GM21576 (cell line): ENCODE measurements around the gene KLHL26.
"Not testable (repeated sequence)": the region's sequence is repeated elsewhere in the genome, so short reads cannot be mapped to it uniquely, and the experiment has no call there.

ENCODE experiments used
- ATAC-seq: cut with Tn5 transposase; IDR thresholded peaks from one replicate; pipeline ENCODE4 v1.9.1; 2021; ENCODE audit warnings: mild to moderate bottlenecking, moderate library complexity; ENCODE audit not compliant: unreplicated experiment

Gene KLHL26

DNA sequence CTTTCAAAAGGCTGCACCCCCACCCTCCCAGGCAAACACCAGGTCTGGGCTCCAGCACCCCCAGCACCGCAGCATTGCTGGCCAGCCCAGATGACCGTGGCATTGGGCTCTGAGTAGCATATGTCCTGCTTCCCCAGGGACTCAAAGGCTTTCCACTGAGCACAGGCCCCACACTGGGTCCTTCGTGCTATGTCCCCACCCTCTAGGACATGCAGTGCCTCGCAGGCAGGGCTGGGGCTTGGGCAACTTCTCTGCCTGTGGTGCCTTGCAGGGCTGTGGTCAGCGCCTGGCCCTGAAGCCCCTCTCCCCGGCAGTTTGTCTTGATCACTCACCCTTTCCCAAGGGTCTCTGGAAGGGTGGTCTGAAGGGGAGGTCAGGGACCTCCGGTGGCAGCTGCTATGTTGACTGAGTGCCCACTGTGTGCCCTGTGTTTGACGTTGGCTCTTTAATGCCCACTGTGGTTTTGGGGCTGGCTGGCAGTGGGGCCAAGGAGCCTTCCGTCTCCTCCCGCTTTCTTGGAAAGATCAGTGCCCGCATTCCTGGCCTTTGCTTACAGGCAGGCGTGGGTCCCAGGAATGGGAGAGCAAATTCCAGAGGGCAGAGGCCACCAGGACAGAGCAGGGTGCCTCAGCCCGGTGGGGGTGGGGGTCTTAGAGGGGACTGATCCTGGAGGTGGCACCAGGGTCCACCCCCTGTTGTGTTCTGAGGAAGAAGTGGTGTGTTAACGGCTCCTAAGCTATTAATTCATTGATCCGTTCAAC is 26.3 kb downstream of the KLHL26 start:
- no peak for ATAC-seq

DNA sequence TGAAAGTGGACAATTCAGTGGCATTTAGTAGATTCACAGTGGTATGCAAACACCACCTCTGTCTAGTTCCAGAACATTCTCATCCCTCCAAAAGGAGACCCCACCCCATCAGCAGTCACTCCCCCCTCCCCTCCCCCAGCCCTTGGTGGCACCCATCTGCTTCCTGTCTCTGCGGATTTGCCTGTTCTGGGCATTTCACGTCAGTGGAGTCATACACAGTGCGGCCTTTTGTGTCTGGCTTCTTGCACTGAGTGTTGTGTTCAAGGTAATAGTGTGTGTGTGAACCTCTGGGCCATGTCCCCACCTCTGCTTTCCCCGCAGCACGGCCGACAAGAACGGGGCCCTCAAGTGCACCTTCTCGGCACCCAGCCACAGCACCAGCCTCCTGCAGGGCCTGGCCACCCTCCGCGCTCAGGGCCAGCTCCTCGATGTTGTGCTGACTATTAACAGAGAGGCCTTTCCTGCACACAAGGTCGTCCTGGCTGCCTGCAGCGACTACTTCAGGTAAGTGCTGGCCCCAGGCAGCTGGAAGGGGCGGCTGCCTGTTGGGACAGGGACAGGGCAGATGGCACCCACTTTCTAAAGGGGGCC is 27.2 kb downstream of the KLHL26 start:
- ATAC-seq: no peak

DNA sequence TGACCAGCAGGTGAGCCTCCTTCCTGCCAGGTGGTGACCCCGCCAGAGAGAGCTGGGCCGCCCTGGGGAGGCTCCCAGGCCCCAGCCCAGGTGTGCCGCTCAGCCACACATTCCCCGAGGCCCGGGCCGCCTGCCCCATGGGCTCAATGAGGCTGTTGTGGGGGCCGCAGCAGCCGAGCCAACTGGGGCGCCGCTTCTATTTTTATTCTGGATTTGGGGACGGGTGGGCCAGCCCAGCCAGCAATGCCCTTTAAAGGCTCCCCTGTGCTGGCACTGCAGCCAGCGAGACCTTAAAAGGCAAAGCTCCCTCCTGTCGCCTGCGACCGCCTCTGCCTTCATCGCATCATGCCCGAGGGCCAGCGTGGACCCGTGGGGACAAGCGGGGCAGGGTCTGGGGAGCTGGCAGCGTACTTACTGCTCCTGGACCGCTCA is 29.0 kb downstream of the KLHL26 start:
- no peak for ATAC-seq

DNA sequence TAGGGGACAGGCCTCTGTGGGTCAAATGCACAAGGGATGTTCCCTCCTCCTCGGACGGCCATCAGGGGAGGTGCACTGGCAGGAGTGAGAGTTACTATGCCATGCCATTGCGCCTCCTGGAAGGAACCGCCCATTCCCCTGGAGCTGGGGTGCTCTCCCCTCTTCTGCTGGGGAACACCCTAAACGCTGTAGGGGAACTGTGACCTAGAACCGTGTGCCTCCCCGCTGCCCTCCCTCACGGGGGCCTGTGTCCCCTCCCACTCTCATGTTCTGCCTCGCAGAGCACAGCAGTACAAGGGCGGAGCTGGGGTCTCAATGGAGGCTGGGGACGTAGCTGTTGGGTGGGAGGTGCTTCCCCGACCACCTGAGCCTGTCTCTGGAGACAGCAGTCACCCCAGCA is 29.5 kb downstream of the KLHL26 start:
- ATAC-seq: no peak

DNA sequence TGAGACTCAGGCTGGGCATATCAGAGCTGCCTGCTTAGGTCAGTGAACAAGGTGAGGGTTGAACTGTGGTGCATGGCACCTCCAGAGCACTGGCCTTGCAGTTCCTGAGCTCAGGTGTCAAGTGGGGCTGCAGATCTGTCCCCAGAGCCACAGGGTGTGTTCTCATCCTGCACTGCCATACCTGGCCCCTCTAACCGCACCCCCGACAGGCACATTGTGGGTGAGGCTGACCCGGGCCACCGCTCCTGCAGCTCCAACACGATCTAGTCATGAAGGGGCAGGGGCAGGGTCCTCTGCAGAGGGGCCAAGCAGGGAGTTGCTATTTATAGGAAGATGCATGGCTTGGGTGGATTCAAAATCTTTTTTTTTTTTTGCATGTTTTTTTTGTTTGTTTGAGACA is 30.0 kb downstream of the KLHL26 start:
- no peak for ATAC-seq

DNA sequence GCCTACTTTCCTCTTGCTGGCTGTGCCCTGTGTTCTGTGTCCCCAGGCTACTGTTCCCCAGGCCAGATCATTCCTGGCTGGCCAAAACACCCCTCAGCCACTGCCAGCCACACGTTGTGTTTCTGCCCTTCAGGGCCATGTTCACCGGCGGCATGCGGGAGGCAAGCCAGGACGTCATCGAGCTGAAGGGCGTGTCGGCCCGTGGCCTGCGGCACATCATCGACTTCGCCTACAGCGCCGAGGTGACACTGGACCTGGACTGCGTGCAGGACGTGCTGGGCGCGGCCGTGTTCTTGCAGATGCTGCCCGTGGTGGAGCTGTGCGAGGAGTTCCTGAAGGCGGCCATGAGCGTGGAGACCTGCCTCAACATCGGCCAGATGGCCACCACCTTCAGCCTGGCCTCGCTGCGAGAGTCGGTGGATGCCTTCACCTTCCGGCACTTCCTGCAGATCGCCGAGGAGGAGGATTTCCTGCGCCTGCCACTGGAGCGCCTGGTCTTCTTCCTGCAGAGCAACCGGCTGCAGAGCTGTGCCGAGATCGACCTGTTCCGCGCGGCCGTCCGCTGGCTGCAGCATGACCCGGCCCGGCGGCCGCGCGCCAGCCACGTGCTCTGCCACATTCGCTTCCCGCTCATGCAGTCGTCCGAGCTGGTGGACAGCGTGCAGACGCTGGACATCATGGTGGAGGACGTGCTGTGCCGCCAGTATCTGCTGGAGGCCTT is 30.9 kb downstream of the KLHL26 start:
- no peak for ATAC-seq

DNA sequence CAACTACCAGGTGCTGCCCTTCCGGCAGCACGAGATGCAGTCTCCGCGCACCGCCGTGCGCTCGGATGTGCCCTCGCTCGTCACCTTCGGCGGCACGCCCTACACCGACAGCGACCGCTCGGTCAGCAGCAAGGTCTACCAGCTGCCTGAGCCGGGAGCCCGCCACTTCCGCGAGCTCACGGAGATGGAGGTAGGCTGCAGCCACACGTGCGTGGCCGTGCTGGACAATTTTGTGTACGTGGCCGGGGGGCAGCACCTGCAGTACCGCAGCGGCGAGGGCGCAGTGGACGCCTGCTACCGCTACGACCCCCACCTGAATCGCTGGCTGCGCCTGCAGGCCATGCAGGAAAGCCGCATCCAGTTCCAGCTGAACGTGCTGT is 31.4 kb downstream of the KLHL26 start:
- no peak for ATAC-seq

DNA sequence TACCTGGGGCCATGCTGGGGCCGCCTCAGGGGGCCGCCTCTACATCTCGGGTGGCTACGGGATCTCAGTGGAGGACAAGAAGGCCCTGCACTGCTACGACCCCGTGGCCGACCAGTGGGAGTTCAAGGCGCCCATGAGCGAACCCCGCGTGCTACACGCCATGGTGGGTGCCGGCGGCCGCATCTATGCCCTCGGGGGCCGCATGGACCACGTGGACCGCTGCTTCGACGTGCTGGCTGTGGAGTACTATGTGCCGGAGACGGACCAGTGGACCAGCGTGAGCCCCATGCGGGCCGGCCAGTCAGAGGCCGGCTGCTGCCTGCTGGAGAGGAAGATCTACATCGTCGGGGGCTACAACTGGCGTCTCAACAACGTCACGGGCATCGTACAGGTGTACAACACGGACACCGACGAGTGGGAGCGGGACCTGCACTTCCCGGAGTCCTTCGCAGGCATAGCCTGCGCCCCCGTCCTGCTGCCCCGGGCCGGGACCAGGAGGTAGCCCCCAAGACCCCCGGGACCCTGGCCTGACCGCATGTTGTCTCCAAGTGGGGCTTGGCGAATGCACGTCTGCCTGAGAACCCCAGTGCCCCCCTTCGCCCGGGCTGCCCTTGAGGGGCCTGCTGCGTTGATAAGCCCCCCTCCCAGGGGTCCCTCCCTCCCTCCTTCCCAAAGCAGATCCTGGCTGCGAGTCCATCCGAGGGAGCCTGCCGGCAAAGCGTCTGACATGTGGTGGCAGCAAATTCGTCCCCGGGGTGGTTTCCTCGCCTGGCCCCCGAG is 32.1 kb downstream of the KLHL26 start:
- no peak for ATAC-seq

DNA sequence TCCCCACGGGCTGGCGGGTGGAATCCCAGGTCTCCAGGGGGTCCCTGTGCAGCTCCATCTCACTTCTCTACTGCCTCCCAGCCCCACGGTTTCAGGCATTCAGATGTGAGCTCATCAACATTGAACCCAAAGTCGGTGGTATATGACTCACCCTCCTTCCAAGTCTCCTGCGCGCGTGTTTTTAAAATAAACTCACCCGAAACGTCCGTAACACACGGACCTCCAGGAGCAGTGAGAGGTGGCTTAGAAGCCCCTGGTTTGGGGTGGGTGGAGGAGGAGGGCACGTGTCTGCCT is 32.6 kb downstream of the KLHL26 start:
- no peak for ATAC-seq

DNA sequence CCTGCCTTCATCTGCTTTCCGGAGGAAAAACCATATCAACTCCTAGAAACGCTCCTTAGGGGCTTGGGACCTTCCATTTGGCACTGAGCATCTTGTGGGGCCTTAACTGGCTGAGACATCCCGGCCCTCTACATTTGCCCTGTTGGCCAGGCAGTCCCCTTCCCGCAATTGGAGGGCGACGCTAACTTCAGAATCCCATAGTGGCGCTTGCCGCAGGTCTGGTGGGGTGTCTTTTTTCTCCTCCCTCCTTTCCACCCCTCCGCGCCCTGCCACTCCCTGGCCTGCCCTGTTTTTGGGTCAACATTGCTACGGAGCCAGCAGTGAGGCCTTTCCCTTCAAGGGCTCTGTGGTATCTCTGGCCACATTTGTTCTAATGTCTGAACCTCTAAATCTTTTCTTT is 33.1 kb downstream of the KLHL26 start:
- no peak for ATAC-seq

DNA sequence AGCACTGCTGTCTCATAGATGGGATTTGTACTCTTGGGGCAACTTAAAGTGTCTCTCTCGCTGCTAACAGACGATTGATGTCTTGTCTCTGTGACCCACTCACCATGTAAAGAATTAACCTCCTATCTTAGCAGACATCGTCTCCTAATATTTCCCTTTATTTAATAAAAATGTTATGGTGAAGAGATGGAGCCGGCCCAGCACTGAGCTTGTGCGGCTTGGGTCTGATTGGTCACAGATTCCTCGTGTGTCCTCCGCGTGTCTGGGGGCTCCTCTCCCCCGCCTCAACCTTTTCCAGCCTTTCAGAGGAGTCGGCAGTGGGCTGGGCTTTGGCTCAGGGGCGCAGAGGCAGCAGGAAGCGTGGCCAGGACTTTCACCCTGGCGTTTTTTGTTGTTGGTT is 33.5 kb downstream of the KLHL26 start:
- ATAC-seq: no peak

DNA sequence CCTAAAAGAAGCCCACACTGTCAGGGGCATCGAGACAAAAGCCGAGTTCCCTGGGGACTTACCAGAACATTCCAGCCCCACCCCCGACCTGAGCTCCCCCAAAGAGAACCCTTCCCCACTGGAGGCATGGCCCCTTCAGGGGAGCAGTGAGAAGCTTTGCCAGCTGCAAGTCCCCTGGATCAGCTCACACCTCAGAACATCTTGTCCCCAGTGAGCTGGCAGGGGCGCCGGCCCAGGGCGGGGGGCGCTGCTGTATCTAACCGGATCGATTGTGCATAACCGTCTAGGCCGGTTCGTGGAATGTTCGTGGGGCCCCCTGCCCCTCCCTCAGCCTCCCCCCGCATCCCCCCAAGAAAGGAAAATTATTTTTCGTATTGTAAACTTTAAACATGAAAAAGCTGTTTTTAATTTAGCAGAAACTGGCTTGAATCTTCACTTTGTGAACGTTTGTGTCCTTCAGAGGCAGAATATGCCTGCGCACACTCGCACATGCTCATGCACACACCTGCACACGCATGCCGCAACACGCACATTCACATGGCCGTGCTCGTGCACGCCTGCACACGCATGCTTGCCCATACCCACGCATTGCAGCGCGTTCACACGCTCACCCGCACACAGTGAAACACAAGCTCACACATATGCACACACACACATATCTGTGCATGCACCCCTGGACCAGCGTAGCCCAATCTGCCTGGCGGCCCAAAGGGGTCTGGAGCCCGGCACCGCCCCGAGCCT is 34.6 kb downstream of the KLHL26 start:
- no peak for ATAC-seq

DNA sequence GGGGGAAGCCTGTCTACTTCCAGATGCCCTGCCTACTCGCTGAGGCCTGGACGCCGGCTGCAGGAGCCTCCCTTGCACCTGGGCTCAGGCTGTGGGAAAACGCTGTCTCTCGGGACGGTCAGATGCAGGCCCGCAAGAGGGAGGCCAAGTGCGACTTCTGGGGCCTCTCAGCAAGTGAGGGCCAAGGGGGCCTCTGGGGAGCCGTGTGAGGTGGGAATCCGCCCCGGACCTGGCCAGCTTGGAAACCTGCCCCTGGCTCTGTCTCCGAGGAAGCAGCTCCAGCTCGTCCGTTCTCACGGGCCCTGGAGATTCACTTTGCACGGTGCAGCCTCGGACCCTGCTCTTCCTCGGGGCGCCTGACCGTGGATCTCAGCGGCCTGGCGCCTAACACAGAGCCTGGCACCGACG is 35.2 kb downstream of the KLHL26 start:
- ATAC-seq: no peak

DNA sequence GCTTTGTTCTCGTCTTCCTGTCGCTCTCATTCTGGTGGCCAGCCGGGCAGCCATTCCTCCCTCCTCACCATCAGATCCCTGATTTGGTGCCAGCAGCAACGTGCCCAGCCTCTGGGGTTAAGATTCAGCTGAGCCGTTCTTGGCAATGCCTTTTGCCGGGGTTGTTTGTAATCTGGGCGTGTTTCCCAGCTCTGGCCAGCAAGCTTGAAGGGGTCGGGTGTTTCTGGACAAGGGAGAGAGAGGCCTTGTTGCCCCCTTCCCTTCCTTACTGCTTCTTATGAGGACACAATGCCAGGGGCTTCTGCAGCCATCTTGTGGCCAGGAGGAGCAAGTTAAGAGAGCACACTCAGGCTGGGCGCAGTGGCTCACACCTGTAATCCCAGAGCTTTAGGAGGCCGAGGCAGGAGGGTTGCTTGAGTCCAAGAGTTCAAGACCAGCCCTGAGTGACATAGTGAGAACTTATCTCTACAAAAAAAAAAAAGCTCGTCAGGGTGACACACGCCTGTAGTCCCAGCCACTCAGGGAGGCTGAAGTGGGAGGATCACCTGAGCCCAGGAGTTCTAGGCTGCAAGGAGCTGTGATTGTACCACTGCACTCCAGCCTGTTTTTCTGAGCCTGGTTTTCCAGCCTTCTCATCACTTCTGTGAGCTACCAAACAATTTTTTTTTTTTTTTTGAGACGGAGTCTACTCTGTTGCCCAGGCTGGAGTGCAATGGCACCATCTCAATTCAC is 35.9 kb downstream of the KLHL26 start:
- ATAC-seq: no peak

DNA sequence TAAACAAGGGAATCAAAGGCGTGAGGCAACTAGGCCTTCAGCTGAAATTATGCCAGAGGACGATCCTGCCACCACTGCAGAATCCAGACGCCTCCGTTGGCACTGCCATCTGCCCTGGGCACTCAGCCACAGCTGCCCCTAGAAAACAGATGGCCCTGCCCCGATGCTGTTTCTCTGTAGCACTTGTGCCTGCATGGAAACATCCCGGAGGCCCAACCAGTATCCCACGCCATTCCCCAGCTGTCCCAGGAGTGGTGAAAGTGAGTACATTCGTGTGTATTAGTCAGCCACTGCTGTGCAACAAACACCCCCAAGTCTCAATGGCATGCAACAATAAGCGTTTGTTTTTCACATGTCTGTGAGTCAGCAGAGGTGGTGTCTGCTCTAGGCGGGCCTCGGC is 37.8 kb downstream of the KLHL26 start:
- no peak for ATAC-seq

DNA sequence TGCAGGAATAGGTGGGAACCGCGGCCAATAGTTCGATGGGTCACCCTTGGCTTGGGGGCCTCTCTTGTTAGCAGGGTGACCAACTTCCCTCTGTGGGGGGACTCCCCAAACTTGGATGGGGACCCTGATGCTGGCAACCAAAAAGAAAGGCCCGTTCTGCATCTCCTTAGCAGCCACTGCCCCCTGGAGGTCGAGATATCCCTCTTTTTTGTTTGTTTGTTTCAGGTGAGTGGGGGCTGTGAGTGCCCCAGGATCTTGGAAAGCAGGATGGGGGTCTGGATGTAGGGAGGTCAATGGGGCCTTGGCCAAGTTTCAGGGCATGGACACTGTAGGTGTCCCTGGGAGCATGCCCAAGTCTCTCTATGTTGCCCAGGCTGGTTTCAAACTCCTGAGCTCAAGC is 39.0 kb downstream of the KLHL26 start:
- no peak for ATAC-seq

DNA sequence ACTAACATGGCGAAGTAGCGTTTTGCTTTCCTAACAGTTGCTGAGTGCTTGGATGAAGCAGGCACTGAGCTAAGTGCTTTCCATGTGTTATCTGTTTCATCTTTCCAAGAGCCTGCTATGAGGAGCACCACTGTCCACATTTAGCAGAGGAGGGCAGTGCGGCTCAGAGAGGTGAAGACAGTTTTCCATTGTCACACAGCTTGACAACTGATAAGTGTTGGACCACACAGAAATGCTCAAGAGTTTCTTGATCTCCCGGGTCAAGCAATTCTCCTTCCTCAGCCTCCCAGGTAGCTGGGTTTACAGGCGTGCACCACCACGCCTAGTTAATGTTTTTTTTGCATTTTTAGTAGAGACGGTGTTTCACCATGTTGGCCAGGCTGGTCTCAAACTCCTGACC is 39.9 kb downstream of the KLHL26 start:
- no peak for ATAC-seq

DNA sequence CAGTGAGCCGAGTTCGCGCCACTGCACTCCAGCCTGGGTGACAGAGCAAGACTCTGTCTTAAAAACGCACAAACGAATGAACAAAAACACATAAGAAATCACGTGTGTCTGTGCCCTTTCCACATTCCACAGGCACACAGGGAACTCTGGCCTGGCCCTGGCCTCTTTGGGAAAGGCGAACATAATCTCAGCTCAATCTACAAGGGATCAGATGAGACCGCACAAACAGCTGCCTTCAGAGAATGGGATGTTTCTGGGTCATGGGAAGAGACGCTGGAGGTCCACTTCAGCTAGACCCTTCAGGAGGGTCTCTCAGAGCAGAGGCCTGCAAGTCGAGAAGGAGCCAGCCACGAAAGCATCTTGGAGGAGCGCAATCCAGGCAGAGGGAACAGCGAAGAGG is 40.3 kb downstream of the KLHL26 start:
- no peak for ATAC-seq

DNA sequence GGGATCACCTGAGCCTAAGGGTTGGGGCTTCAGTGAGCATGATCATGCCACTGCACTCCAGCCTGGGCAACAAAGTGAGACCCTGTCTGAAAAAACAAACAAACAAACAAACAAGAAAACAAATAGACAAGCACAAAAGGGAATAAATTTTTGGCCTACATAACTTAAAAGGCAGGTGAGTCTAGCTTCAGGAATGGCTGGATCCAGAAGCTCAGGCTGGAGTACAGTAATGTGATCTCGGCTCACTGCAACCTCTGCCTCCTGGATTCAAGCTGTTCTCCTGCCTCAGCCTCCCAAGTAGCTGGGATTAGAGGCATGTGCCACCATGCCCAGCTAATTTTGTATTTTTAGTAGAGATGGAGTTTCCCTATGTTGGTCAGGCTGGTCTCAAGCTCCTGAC is 43.3 kb downstream of the KLHL26 start:
- not testable (repeated sequence) for ATAC-seq

DNA sequence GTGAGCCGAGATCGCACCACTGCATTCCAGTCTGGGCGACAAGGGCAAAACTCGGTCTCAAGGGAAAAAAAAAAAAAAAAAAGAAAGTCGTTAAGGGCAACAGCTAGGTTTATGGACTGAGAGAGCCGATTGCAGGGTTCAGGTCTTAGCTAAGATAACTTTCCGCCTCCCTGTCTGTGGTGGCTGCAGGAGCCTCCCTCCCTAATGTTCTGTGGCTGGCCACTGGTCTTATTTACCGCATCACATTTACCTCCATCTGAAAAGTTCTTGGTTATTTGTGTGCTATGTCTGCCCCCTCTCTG is 45.9 kb downstream of the KLHL26 start:
- ATAC-seq: no peak
